K562 (cell line): ENCODE measurements around the gene B4GALT5. TPM values are rescaled to one million over a fixed set of nuclear protein-coding genes. Genes with fewer than 3 reads are reported as not detected.

Experiments used
- ATAC-seq: fragments of 200-7000 bp; cut with Tn5 transposase; 3 replicates; pipeline ENCODE4 v1.9.1; 2020; ENCODE audit warnings: moderate library complexity
- BruUV-seq: library from RNA; stranded (reverse); fragments of 400-500 nt; replicated peaks from 2 replicates; lab custom pipeline; 2021; lab: Mats Ljungman, UMichigan
- CTCF ChIA-PET: fragments of 300-600 bp; formaldehyde crosslinking; extraction: SDS; loops from one replicate; lab custom pipeline; 2021; ENCODE audit warnings: low intra/inter-chr PET ratio; lab: Yijun Ruan, JAX
- POLR2A ChIA-PET: fragments of 300-600, 350-650 bp; sonication (Branson Sonifier 250); formaldehyde crosslinking; extraction: SDS; loops from one replicate; lab custom pipeline; 2021; ENCODE audit warnings: antibody characterized with exemption, inconsistent platforms; lab: Yijun Ruan, JAX
- DNase-seq, 4 experiments: peaks; one replicate each; pipeline versions ENCODE4 v3.0.0 to v3.0.0-alpha.2; 2011 to 2018; ENCODE audit warnings: low spot score in 3 of 4, mixed read lengths in 3 of 4; ENCODE audit errors: extremely low read depth in 1 of 4
- FAIRE-seq: peaks from 2 replicates; lab custom pipeline; 2011; peaks lifted over from hg19 to GRCh38; lab: Jason Lieb, UNC
- H2AFZ ChIP-seq: 2 replicates; pipeline ENCODE4 v1.6.0; 2011; ENCODE audit warnings: low read depth, low read length, control low read depth, inconsistent platforms
- H3K27ac ChIP-seq: fragments of 200-600 bp; 3 replicates; pipeline ENCODE4 v1.8.0; 2011; ENCODE audit warnings: low read depth, mild to moderate bottlenecking, control low read depth, inconsistent platforms, low read length, moderate library complexity, mixed read lengths; ENCODE audit errors: extremely low read depth
- H3K27me3 ChIP-seq, 2 experiments: fragments of 300-600 bp in 1 of 2; 2 replicates in 1 of 2; 3 replicates in 1 of 2; pipeline versions ENCODE4 v1.6.0 to v1.8.0; 2011; ENCODE audit warnings: inconsistent platforms in 2 of 2, low read length in 2 of 2, mild to moderate bottlenecking in 1 of 2, mixed read lengths in 1 of 2, moderate library complexity in 1 of 2; ENCODE audit not compliant: control insufficient read depth in 2 of 2, insufficient read depth in 2 of 2
- H3K36me3 ChIP-seq: fragments of 300-600 bp; 3 replicates; pipeline ENCODE4 v1.8.0; 2011; ENCODE audit warnings: mild to moderate bottlenecking, low read length, inconsistent platforms; ENCODE audit not compliant: control insufficient read depth, insufficient read depth
- H3K4me1 ChIP-seq, 2 experiments: fragments of 200-600 bp in 1 of 2; replicated peaks in 1 of 2; 2 replicates in 1 of 2; 3 replicates in 1 of 2; pipeline versions ENCODE4 v1.5.1 to v1.8.0; 2011; ENCODE audit warnings: inconsistent platforms in 2 of 2, low read length in 2 of 2, mild to moderate bottlenecking in 1 of 2, mixed read lengths in 1 of 2, moderate library complexity in 1 of 2; ENCODE audit not compliant: control insufficient read depth in 2 of 2, insufficient read depth in 2 of 2
- H3K4me2 ChIP-seq: 2 replicates; pipeline ENCODE4 v1.6.1; 2011; ENCODE audit warnings: low read length, control low read depth, inconsistent platforms, mixed read lengths; ENCODE audit not compliant: insufficient read depth
- H3K4me3 ChIP-seq: fragments of 200-600 bp; sonication (generic), shearing (Covaris generic); 2 replicates; pipeline ENCODE4 v1.5.1; 2016; ENCODE audit warnings: control low read depth, inconsistent platforms
- H3K79me2 ChIP-seq: fragments of 200-600 bp; 3 replicates; pipeline ENCODE4 v1.8.0; 2011; ENCODE audit warnings: low read length, inconsistent platforms; ENCODE audit not compliant: control insufficient read depth, insufficient read depth
- H3K9ac ChIP-seq, 2 experiments: 2 replicates each; pipeline versions ENCODE4 v1.6.0 to v1.6.1; 2011; ENCODE audit warnings: low read depth in 2 of 2, low read length in 2 of 2, control low read depth in 1 of 2, inconsistent platforms in 1 of 2, mild to moderate bottlenecking in 1 of 2, mixed read lengths in 1 of 2; ENCODE audit not compliant: insufficient read depth in 1 of 2
- H3K9me1 ChIP-seq: one replicate; pipeline ENCODE4 v1.6.0; 2011; ENCODE audit warnings: inconsistent platforms, mild to moderate bottlenecking, low read length, moderate library complexity; ENCODE audit not compliant: control insufficient read depth, insufficient read depth
- H3K9me3 ChIP-seq: replicated peaks from 2 replicates; pipeline ENCODE4 v1.5.1; 2011; ENCODE audit warnings: low read depth, low read length, inconsistent platforms; ENCODE audit not compliant: control insufficient read depth, insufficient read depth
- H4K20me1 ChIP-seq: replicated peaks from 2 replicates; pipeline ENCODE4 v1.6.1; 2011; ENCODE audit warnings: low read length, inconsistent platforms, mixed read lengths; ENCODE audit not compliant: control insufficient read depth, insufficient read depth
- ELF2 ChIP-seq: fragments of 250-450 bp; sonication (Bioruptor Pico); IDR thresholded peaks from 2 replicates; pipeline ENCODE4 v1.5.0; 2021; ENCODE audit warnings: mild to moderate bottlenecking
- HSF4 ChIP-seq: fragments of 250-450 bp; sonication (Bioruptor Pico); IDR thresholded peaks from 2 replicates; pipeline ENCODE4 v2.1.2; 2022; ENCODE audit warnings: mild to moderate bottlenecking, moderate library complexity, borderline replicate concordance
- RFX1 ChIP-seq: fragments of 450-650 bp; IDR thresholded peaks from 2 replicates; pipeline ENCODE4 v1.6.1; 2016; ENCODE audit warnings: mild to moderate bottlenecking, moderate library complexity
- SMARCA5 ChIP-seq: fragments of 450-650 bp; IDR thresholded peaks from 2 replicates; pipeline ENCODE4 v1.6.1; 2016
- SOX6 ChIP-seq: fragments of 450-650 bp; IDR thresholded peaks from 2 replicates; pipeline ENCODE4 v1.6.1; 2014; ENCODE audit warnings: mild to moderate bottlenecking
- XRCC3 ChIP-seq: fragments of 450-650 bp; IDR thresholded peaks from 2 replicates; pipeline ENCODE4 v1.6.1; 2017; ENCODE audit warnings: mild to moderate bottlenecking, moderate library complexity
- ZNF696 ChIP-seq: fragments of 250-450 bp; sonication (Bioruptor Pico); conservative IDR thresholded peaks from 2 replicates; pipeline ENCODE4 v1.4.0; 2020; ENCODE audit warnings: mild to moderate bottlenecking, moderate library complexity
- WGBS: fragments of 100-300 bp; shearing (Covaris generic); methylation state at CpG from one replicate; pipeline ENCODE4 v1.1.6; 2016; ENCODE audit warnings: low coverage, mixed read lengths; ENCODE audit not compliant: insufficient coverage; ENCODE audit errors: missing lambda C conversion rate; 5-methylcytosine and 5-hydroxymethylcytosine counted together
- in situ Hi-C: fragments of 300-500 bp; cut with MboI; formaldehyde crosslinking; loops from 4 replicates; pipeline ENCODE4 v1.15.0; 2018; ENCODE audit warnings: inconsistent platforms, mixed read lengths
- intact Hi-C: fragments of 100-400 bp; cut with micrococcal nuclease; formaldehyde crosslinking; loops from 2 replicates; pipeline ENCODE4 v1.14.2; 2022
- polyA plus RNA-seq, 8 experiments: library from polyadenylated mRNA; depleted of rRNA in 4 of 8; stranded (reverse) in 5 of 8; unstranded in 3 of 8; fragments of >200 nt; fragmentation: Nextera tagmentation in 2 of 8; fragmentation: Illumina TruSeq in 1 of 8; extraction: Ambion mirVana in 2 of 8; extraction: Trizol in 1 of 8; gene quantifications; 2 replicates each; pipeline versions ENCODE4 v1.2.1 to v1.2.3, GENCODE V29; 2011 to 2014; ENCODE audit warnings: inconsistent platforms in 1 of 8, missing spikeins in 1 of 8
- total RNA-seq, 7 experiments: library from RNA; depleted of rRNA in 6 of 7; stranded (reverse); fragments of >200 nt in 6 of 7; fragmentation: Illumina TruSeq in 2 of 7; extraction: Trizol in 2 of 7; gene quantifications; 2 replicates each; pipeline versions ENCODE4 v1.2.1 to v1.2.3, GENCODE V29; 2011 to 2021; ENCODE audit warnings: low replicate concordance in 1 of 7
- TF ChIP-seq, protein P1 (sequence below), 2 experiments: fragments of 450-650 bp in 1 of 2; sonication (generic) in 1 of 2; formaldehyde crosslinking in 1 of 2; IDR thresholded peaks in 1 of 2; conservative IDR thresholded peaks in 1 of 2; 2 replicates each; pipeline versions ENCODE4 v1.6.1 to v1.8.1; 2016 to 2023; ENCODE audit warnings: mild to moderate bottlenecking in 2 of 2, moderate library complexity in 2 of 2, inconsistent platforms in 1 of 2, missing genetic modification reagents in 1 of 2
- TF ChIP-seq, protein P2 (sequence below): fragments of 450-650 bp; IDR thresholded peaks from 2 replicates; pipeline ENCODE4 v1.6.1; 2018; ENCODE audit not compliant: partially characterized antibody
- TF ChIP-seq, protein P3 (sequence below): sonication (generic); formaldehyde crosslinking; IDR thresholded peaks from 2 replicates; pipeline ENCODE4 v1.8.0; 2022; ENCODE audit warnings: mild to moderate bottlenecking, missing genetic modification reagents, borderline replicate concordance
- TF ChIP-seq, protein P4 (sequence below): fragments of 450-650 bp; IDR thresholded peaks from 2 replicates; pipeline ENCODE4 v1.6.1; 2016

B4GALT5 gene
- total and polyA plus RNA-seq, 9 of the 15 experiments (the other 6 are each of a cell fraction or from before 2014, with no cell fraction given), result 8.5 to 32.6 (median 23.4) TPM

DNA sequence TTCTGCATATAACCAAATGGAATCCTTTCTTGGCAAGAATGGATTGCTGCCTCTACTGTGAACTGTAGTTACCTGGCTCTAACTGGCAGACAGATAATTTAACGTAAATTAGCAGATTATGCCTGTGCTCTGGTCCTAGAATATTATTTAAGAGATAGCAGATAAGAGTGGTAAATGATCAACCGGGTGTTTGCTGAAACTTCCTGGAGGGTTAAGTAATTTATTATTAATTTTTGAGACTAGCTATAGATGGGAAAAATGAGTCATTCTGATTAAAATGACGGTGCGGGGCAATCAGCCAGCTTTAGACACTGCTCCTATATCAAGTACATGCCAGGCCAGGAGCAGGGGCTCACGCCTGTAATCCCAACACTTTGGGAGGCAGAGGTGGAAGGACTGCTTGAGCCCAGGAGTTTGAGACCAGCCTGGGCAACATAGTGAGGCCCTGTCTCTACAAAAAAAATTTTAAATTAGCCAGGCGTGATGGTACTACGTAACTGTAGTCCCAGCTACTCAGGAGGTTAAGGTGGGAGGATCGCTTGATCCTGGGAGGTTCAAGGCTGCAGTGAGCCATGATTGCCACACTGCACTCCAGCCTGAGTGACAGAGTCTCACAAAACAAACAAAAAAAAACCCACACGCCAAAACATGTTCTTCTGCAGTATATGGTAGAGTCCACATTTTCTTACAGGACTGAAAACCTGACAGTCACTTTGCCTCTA lies 22.6 kb downstream of the B4GALT5 start:
- WGBS, result 11% methylated on average over 9 of the region's 9 CpGs
- Histone ChIP-seq H4K20me1 (peaks cover 6% of the 10 kb centered on the region; the same call in 1 of the 2 replicates), H3K9me3 (no peaks in the 10 kb centered on the region), H2AFZ (no peak overlapping the region), H3K79me2 (peaks cover 100% of the 10 kb centered on the region), H3K4me1 (peaks cover 16 to 46% of the 10 kb centered on the region in 2 experiments), H3K9ac (no peak overlapping the region; a peak in 1 of 4 replicates), H3K27ac (peak overlapping the region; percentile 9; the same call in 1 of the 3 replicates), H3K4me2 (peak overlapping the region; percentile 22), H3K9me1 (no peaks in the 10 kb centered on the region), H3K36me3 (peaks cover 5% of the 10 kb centered on the region; the same call in 1 of the 3 replicates), H3K27me3 (no peaks in the 10 kb centered on the region), H3K4me3 (no peak overlapping the region)
- ATAC-seq (peak; percentile 67), DNase-seq (peak in 1 of 4 experiments; percentile 57), FAIRE-seq (peak; percentile 78)
- intact Hi-C loops, result no loop called here
- in situ Hi-C loops, result no loop called here
- no TSS peak for BruUV-seq
- CTCF ChIA-PET, result no interaction called here
- POLR2A ChIA-PET, result interaction anchor here (1.4 to 2.5 kb wide), 3 partner anchors 10 to 16 kb away, joined by 5 to 13 read pairs (median 5); no protein-coding TSS in a partner anchor
- TF ChIP-seq ELF2, result no peak
- TF ChIP-seq RFX1, result no peak
- TF ChIP-seq, protein P1, sequence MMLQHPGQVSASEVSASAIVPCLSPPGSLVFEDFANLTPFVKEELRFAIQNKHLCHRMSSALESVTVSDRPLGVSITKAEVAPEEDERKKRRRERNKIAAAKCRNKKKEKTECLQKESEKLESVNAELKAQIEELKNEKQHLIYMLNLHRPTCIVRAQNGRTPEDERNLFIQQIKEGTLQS (IDR thresholded peaks at IDR 0.05), result peak; percentile 58; the same call in 1 of the 2 replicates
- TF ChIP-seq, protein P1 (CRISPR knock-in tag; conservative IDR thresholded peaks at IDR 0.05), result no peak
- TF ChIP-seq, protein P2, sequence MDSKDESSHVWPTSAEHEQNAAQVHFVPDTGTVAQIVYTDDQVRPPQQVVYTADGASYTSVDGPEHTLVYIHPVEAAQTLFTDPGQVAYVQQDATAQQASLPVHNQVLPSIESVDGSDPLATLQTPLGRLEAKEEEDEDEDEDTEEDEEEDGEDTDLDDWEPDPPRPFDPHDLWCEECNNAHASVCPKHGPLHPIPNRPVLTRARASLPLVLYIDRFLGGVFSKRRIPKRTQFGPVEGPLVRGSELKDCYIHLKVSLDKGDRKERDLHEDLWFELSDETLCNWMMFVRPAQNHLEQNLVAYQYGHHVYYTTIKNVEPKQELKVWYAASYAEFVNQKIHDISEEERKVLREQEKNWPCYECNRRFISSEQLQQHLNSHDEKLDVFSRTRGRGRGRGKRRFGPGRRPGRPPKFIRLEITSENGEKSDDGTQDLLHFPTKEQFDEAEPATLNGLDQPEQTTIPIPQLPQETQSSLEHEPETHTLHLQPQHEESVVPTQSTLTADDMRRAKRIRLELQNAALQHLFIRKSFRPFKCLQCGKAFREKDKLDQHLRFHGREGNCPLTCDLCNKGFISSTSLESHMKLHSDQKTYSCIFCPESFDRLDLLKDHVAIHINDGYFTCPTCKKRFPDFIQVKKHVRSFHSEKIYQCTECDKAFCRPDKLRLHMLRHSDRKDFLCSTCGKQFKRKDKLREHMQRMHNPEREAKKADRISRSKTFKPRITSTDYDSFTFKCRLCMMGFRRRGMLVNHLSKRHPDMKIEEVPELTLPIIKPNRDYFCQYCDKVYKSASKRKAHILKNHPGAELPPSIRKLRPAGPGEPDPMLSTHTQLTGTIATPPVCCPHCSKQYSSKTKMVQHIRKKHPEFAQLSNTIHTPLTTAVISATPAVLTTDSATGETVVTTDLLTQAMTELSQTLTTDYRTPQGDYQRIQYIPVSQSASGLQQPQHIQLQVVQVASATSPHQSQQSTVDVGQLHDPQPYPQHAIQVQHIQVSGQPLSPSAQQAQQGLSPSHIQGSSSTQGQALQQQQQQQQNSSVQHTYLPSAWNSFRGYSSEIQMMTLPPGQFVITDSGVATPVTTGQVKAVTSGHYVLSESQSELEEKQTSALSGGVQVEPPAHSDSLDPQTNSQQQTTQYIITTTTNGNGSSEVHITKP, result peak; percentile 69
- TF ChIP-seq ZNF696 (CRISPR knock-in tag), result no peak
- 0 out of 2 replicates have a peak, but pooled peaks have one; percentile 5 for TF ChIP-seq SOX6
- TF ChIP-seq HSF4 (CRISPR knock-in tag), result no peak
- TF ChIP-seq, protein P3, sequence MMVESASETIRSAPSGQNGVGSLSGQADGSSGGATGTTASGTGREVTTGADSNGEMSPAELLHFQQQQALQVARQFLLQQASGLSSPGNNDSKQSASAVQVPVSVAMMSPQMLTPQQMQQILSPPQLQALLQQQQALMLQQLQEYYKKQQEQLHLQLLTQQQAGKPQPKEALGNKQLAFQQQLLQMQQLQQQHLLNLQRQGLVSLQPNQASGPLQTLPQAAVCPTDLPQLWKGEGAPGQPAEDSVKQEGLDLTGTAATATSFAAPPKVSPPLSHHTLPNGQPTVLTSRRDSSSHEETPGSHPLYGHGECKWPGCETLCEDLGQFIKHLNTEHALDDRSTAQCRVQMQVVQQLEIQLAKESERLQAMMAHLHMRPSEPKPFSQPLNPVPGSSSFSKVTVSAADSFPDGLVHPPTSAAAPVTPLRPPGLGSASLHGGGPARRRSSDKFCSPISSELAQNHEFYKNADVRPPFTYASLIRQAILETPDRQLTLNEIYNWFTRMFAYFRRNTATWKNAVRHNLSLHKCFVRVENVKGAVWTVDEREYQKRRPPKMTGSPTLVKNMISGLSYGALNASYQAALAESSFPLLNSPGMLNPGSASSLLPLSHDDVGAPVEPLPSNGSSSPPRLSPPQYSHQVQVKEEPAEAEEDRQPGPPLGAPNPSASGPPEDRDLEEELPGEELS (CRISPR knock-in tag), result no peak
- TF ChIP-seq, protein P4, sequence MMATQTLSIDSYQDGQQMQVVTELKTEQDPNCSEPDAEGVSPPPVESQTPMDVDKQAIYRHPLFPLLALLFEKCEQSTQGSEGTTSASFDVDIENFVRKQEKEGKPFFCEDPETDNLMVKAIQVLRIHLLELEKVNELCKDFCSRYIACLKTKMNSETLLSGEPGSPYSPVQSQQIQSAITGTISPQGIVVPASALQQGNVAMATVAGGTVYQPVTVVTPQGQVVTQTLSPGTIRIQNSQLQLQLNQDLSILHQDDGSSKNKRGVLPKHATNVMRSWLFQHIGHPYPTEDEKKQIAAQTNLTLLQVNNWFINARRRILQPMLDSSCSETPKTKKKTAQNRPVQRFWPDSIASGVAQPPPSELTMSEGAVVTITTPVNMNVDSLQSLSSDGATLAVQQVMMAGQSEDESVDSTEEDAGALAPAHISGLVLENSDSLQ, result peak; percentile 92
- 0 out of 2 replicates have a peak, but pooled peaks have one; percentile 25 for TF ChIP-seq SMARCA5
- no peak for TF ChIP-seq XRCC3
